KMS-11 (cell line): Measurements from ENCODE around the gene SMARCC2.
"Not testable (repeated sequence)": the region's sequence is repeated elsewhere in the genome, so short reads cannot be mapped to it uniquely, and the experiment has no call there.

Experiments
- H2AFZ ChIP-seq: fragments of 200-600 bp; sonication (generic); 2 replicates; pipeline ENCODE4 v1.6.1; 2016; ENCODE audit warnings: antibody characterized with exemption, mixed run types, low read depth
- H3K27ac ChIP-seq: fragments of 200-600 bp; sonication (generic); 2 replicates; pipeline ENCODE4 v1.6.1; 2016; ENCODE audit warnings: mild to moderate bottlenecking, mixed run types
- H3K27me3 ChIP-seq: fragments of 200-600 bp; sonication (generic); 2 replicates; pipeline ENCODE4 v1.6.1; 2017; ENCODE audit warnings: mild to moderate bottlenecking, low read depth, mixed run types, moderate library complexity; ENCODE audit not compliant: insufficient read depth
- H3K36me3 ChIP-seq: fragments of 200-600 bp; sonication (generic); 2 replicates; pipeline ENCODE4 v1.6.1; 2017; ENCODE audit warnings: mild to moderate bottlenecking, mixed run types; ENCODE audit not compliant: insufficient read depth
- H3K4me1 ChIP-seq: fragments of 200-600 bp; sonication (generic); 2 replicates; pipeline ENCODE4 v1.6.1; 2016; ENCODE audit warnings: mild to moderate bottlenecking, low read depth, mixed run types; ENCODE audit not compliant: poor library complexity, severe bottlenecking
- H3K4me2 ChIP-seq: fragments of 200-600 bp; sonication (generic); 2 replicates; pipeline ENCODE4 v1.7.0; 2016; ENCODE audit warnings: mild to moderate bottlenecking, mixed run types
- H3K4me3 ChIP-seq: fragments of 200-600 bp; sonication (generic); IDR thresholded peaks from 2 replicates; pipeline ENCODE4 v1.6.1; 2017; ENCODE audit warnings: low read depth, low read length, mixed read lengths; ENCODE audit not compliant: insufficient read depth
- H3K79me2 ChIP-seq: fragments of 200-600 bp; sonication (generic); 2 replicates; pipeline ENCODE4 v1.6.1; 2016; ENCODE audit warnings: low read depth, mixed run types; ENCODE audit not compliant: insufficient read depth
- H3K9ac ChIP-seq: fragments of 200-600 bp; sonication (generic); 2 replicates; pipeline ENCODE4 v1.6.1; 2016; ENCODE audit warnings: mild to moderate bottlenecking, mixed run types
- H4K20me1 ChIP-seq: fragments of 200-600 bp; sonication (generic); 2 replicates; pipeline ENCODE4 v1.6.1; 2016; ENCODE audit warnings: mild to moderate bottlenecking, mixed run types; ENCODE audit not compliant: insufficient read depth
- TF ChIP-seq, protein P1 (sequence below): fragments of 200-600 bp; sonication (generic); conservative IDR thresholded peaks from 2 replicates; pipeline ENCODE4 v1.6.1; 2017; ENCODE audit warnings: low read depth, mild to moderate bottlenecking, antibody characterized with exemption, low read length, moderate library complexity, mixed read lengths

SMARCC2 gene

DNA sequence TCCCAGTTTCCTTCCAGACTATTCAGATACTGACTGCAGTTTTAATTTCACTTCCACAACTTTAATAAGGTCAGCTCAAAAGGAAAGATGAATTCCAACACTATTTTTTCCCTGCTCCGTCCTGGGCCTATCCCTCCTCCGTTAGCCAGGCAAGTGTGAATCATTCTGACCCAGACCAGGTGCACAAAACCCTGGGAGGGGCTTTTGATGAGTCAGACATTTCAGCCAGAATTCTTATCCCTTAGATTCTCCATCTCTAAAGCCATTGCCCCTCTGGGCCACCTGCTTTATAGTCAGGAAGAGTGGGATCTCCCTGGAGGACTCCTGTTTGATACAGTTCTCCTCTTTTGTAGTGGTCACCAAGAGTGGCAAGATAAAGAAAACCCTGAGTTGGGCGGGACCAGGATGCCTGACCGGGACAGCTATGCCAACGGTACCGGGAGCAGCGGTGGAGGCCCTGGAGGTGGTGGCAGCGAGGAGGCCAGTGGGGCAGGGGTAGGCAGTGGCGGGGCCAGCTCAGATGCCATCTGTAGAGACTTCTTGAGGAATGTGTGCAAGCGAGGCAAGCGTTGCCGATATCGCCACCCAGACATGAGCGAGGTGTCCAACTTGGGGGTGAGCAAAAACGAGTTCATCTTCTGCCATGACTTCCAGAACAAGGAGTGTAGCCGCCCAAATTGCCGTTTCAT, 69.0 kb downstream of the SMARCC2 start:
- Histone ChIP-seq H3K79me2 (peaks cover 15% of the 10 kb centered on the region), H2AFZ (peak overlapping the region; percentile 54; the same call in 1 of the 2 replicates), H3K36me3 (peaks cover 4% of the 10 kb centered on the region; the same call in 1 of the 2 replicates), H3K9ac (no peak overlapping the region), H3K4me2 (peak overlapping the region; percentile 79; the same call in 1 of the 2 replicates), H3K27ac (no peak overlapping the region), H3K4me3 (no peak overlapping the region), H3K4me1 (peaks cover 23% of the 10 kb centered on the region), H4K20me1 (no peaks in the 10 kb centered on the region), H3K27me3 (no peaks in the 10 kb centered on the region)
- TF ChIP-seq, protein P1, sequence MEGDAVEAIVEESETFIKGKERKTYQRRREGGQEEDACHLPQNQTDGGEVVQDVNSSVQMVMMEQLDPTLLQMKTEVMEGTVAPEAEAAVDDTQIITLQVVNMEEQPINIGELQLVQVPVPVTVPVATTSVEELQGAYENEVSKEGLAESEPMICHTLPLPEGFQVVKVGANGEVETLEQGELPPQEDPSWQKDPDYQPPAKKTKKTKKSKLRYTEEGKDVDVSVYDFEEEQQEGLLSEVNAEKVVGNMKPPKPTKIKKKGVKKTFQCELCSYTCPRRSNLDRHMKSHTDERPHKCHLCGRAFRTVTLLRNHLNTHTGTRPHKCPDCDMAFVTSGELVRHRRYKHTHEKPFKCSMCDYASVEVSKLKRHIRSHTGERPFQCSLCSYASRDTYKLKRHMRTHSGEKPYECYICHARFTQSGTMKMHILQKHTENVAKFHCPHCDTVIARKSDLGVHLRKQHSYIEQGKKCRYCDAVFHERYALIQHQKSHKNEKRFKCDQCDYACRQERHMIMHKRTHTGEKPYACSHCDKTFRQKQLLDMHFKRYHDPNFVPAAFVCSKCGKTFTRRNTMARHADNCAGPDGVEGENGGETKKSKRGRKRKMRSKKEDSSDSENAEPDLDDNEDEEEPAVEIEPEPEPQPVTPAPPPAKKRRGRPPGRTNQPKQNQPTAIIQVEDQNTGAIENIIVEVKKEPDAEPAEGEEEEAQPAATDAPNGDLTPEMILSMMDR = no peak

DNA sequence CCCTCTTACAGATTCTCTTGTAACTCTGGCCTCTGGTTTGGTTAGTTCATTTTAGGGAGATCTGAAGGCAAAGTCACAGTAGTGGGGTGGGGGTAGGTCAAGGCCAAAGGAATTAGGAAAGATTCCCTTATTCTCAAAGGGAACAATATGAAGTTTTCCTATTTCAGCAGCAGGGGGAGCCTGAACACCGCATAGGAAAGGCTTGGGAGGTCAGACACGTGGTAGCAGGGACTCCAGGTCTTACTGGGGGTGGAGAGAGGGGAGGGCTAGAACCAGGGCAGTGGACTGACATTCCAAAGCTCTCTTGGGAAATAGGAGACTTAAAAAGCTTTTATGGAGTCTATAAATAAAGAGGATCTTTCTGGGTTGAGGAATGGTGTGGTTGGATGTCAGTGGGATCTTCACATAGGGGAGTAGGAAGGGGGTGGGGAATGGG, 69.9 kb downstream of the SMARCC2 start:
- H3K4me3 ChIP-seq = peak overlapping the region; percentile 73
- H3K79me2 ChIP-seq = peaks cover 15% of the 10 kb centered on the region

DNA sequence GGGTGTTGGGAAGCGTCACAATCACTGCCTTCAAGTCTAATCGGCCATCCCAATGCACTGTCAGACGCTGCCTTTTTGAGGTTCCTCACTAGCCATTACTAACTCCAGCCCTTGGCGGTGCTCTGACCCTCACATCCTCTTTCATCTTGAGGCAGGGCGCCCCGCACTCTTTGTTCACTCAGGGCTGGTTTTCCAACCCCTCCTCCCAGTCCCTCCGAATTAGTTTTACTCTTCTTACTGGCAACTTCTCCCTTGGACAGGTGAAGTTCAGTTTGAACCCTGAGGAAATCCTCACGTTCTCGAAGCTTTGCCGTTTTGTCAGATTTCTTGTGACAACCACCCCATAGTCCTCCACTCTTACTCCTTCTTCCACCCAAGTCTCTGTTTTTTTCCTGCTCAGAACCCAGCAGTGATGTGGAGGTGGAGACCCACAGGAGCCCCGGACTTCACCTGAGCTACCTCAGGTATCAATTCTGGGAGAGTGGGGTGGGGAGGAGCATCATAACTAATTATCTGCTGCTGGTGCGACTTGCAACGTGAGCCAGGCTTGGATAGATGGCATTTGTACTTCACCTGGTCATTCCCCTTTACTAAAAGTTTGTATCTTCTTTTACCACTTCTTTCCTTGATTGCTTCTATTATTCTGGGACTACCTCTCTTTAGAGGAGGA, 70.5 kb downstream of the SMARCC2 start:
- TF ChIP-seq, protein P1 = no peak
- Histone ChIP-seq H3K9ac (peak overlapping the region; percentile 95; the same call in 1 of the 2 replicates), H3K79me2 (peaks cover 15% of the 10 kb centered on the region), H3K27ac (peak overlapping the region; percentile 93), H2AFZ (peak overlapping the region; percentile 54), H3K27me3 (no peaks in the 10 kb centered on the region), H3K4me2 (peak overlapping the region; percentile 79), H3K36me3 (peaks cover 4% of the 10 kb centered on the region; the same call in 1 of the 2 replicates), H3K4me1 (peaks cover 23% of the 10 kb centered on the region), H3K4me3 (peak overlapping the region; percentile 73), H4K20me1 (no peaks in the 10 kb centered on the region)

More for the DNA sequence above, 69.9 kb downstream of the SMARCC2 start:
- H3K36me3 ChIP-seq = peaks cover 4% of the 10 kb centered on the region; the same call in 1 of the 2 replicates
- H3K27me3 ChIP-seq = no peaks in the 10 kb centered on the region
- H2AFZ ChIP-seq = peak overlapping the region; percentile 54
- peak overlapping the region; percentile 95; the same call in 1 of the 2 replicates for H3K9ac ChIP-seq
- peak overlapping the region; percentile 93 for H3K27ac ChIP-seq
- peak overlapping the region; percentile 79 for H3K4me2 ChIP-seq
- H4K20me1 ChIP-seq = no peaks in the 10 kb centered on the region
- H3K4me1 ChIP-seq = peaks cover 23% of the 10 kb centered on the region
- TF ChIP-seq, protein P1 = peak; percentile 100

DNA sequence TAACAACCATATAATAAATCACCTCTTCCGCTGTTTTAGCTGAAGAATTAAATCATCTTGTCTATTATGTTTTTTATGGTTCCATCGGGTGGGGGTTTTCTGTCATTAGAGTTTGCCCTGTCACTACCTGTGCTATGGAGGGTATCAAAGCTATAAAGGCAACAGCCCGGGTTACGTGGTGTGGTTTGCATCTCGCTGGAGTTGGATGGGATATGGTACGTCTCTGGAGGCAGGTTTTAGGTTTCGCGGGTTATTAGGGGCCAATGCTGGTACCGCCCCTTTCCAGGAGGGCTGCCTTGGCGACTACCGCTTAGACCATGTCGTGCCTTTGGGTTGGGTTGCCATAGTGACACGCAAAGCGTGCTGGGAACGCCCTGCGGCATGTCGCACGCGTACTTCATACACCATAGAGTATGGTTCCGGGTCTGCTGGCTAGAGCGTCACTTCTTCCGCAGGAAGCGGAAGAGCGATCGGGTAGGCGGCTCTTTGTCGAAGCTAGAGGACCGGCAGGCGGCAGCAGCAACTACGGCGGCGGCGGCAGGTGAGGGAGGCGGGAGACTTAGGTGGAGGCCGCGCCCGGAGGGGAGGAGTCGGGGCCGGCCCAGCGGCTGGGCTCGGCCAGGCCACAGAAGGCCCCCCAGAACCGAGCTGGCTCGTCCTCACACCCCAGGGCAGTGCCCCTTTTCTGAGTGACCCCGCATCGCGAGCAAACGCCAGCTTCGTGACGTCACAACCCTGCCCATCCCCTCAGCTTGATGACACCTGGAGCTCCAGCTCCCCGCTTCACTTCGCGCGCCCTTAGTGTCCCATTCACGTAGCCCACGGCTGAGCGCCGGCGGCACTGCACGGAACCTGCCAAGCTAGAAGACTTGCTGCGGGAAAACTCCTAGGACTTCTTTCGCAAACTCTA, 71.2 kb downstream of the SMARCC2 start, which contains the start of gene ZC3H10:
Gene ZC3H10, plus strand, starts transcription at position 489 of the 910 bp plus-strand sequence. CDS start 2,297 bp downstream, outside the sequence.
- Histone ChIP-seq H4K20me1 (no peaks in the 10 kb centered on the region), H2AFZ (peak within 1 kb of the TSS; percentile 54), H3K36me3 (peaks cover 7% of the 10 kb centered on the region; the same call in 1 of the 2 replicates), H3K79me2 (peaks cover 15% of the 10 kb centered on the region), H3K4me1 (peaks cover 23% of the 10 kb centered on the region), H3K4me2 (peak within 1 kb of the TSS; percentile 80), H3K4me3 (peak within 1 kb of the TSS; percentile 73), H3K9ac (peak within 1 kb of the TSS; percentile 95), H3K27ac (peak within 1 kb of the TSS; percentile 93), H3K27me3 (no peaks in the 10 kb centered on the region)
- TF ChIP-seq, protein P1 = peak; percentile 61; the same call in 1 of the 2 replicates

DNA sequence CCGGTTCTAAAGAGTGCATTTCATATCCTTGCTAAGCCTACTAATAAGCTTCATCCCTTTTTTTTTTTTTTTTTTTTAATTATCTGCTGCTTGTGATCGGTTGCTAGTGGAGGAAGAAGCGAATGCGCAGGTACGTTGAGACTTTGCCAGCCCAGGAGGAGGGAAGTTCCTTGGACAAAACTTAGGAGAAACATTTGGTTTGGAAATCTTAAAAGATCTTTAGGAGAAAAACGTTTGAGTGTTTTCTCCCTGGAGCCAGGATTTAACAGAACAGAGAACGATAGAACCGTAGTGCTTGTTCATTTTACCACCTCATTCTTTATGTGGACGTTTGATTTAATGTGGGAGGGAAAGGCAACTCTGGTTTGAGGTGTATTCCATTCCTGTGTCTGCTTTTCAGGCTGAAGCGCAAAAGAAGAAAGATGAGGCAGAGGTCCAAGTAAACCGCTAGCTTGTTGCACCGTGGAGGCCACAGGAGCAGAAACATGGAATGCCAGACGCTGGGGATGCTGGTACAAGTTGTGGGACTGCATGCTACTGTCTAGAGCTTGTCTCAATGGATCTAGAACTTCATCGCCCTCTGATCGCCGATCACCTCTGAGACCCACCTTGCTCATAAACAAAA, 72.1 kb downstream of the SMARCC2 start:
- not testable (repeated sequence) for H2AFZ ChIP-seq, H3K4me3 ChIP-seq, H4K20me1 ChIP-seq, H3K27me3 ChIP-seq
- peak overlapping the region; percentile 95 for H3K9ac ChIP-seq
- H3K27ac ChIP-seq = peak overlapping the region; percentile 93
- H3K36me3 ChIP-seq = peaks cover 13% of the 10 kb centered on the region; the same call in 1 of the 2 replicates
- peak overlapping the region; percentile 80 for H3K4me2 ChIP-seq
- peaks cover 23% of the 10 kb centered on the region for H3K4me1 ChIP-seq
- peaks cover 15% of the 10 kb centered on the region for H3K79me2 ChIP-seq
